ENCODE data around the gene STX12. TPM values are rescaled to one million over a fixed set of nuclear protein-coding genes. Genes with fewer than 3 reads are reported as not detected.
"Not testable (repeated sequence)": the region's sequence is repeated elsewhere in the genome, so short reads cannot be mapped to it uniquely, and the experiment has no call there.

The STX12 gene
- total and polyA plus RNA-seq, 9 donors: 23.9 to 74.8 (median 41.2) TPM

- no peak overlapping the region for H3K27ac ChIP-seq
- H3K36me3 ChIP-seq: no peaks in the 10 kb centered on the region
- TF ChIP-seq CTCF (IDR thresholded peaks at IDR 0.05) (no peak), EP300 (IDR thresholded peaks at IDR 0.05) (no peak), POLR2A (IDR thresholded peaks at IDR 0.05) (no peak)
- no peak for DNase-seq
- intact Hi-C loops (cut with DNase I): no loop called here
- H3K4me3 ChIP-seq: no peak overlapping the region
- no peaks in the 10 kb centered on the region for H3K27me3 ChIP-seq
- WGBS, 3 donors: 91 to 92% (median 92%) methylated on average over 7 of the region's 7 CpGs
- no peaks in the 10 kb centered on the region for H3K9me3 ChIP-seq
- H3K4me1 ChIP-seq (ENCODE audit: insufficient read depth): no peaks in the 10 kb centered on the region
Measured at GRCh38 chr1:27806758-27807157, 33.7 kb downstream of the STX12 start.

DNA sequence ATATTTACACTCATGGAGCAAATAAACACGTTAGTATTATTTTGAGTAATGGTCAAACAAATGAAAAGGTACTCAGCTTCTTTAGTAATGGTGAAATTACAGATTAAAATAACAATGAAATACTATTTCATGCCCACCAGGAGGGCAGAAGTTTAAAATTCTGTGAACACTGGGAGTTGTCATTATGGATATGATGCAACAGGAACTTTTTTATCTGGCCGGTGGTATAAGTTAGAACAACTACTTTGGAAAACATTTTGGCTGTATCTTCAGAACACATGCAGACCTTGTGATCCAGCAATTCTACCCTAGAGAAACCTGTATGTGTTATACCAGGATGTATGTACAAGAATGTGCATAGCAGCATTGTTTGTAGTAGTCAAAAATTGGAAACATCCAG is 34.4 kb downstream of the STX12 start:
- DNase-seq: no peak
- H3K9me3 ChIP-seq: no peaks in the 10 kb centered on the region
- no peaks in the 10 kb centered on the region for H3K4me1 ChIP-seq (ENCODE audit: insufficient read depth)
- no peak for TF ChIP-seq EP300 (IDR thresholded peaks at IDR 0.05)
- no peaks in the 10 kb centered on the region for H3K27me3 ChIP-seq
- H3K4me3 ChIP-seq: no peak overlapping the region
- H3K27ac ChIP-seq: no peak overlapping the region
- intact Hi-C loops (cut with DNase I): no loop called here
- WGBS, 3 donors: 68 to 72% (median 69%) methylated on average over 2 of the region's 2 CpGs
- no peaks in the 10 kb centered on the region for H3K36me3 ChIP-seq

DNA sequence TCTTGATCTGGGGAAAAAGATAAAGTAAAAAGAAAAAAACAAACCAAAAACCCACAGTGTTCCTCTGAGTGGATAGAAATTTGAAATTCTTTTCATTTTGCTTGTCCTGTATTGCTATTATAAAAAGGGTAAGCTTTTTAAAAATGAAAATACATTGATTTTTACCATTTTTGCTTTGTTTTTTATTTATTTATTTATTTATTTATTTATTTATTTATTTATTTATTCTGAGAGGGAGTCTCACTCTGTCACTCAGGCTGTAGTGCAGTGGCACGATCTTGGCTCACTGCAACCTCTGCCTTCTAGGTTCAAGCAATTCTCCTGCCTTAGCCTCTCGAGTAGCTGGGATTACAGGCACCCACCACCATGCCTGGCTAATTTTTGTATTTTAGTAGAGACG is 35.1 kb downstream of the STX12 start:
- DNase-seq; H3K4me3 ChIP-seq; H3K27ac ChIP-seq; H3K9me3 ChIP-seq; intact Hi-C loops (cut with DNase I); H3K36me3 ChIP-seq; H3K4me1 ChIP-seq (ENCODE audit: insufficient read depth); H3K27me3 ChIP-seq: not testable (repeated sequence)
- 94 to 96% (median 95%) methylated on average over 3 of the region's 3 CpGs for WGBS, 3 donors

DNA sequence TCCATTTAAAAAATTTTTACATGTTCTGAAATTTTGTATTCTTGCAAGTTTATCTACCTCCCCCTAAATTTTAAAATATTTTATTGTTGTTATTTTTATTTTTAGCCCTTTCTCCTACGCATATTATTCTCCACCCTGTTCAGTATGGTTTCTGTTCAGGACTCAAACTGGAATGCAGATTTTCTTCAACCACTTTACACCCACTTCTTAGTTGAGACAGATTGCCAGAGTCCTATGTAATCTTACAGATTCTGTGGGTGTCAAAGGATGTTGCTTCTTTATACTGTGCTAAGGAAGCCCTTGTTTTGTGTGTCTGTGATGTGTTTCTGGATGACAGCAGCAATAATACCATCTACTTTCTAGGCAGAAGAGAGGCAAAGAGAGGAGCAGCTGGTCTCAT is 36.9 kb downstream of the STX12 start:
- Histone ChIP-seq H3K27me3 (no peaks in the 10 kb centered on the region), H3K4me3 (no peak overlapping the region), H3K4me1 (ENCODE audit: insufficient read depth) (no peaks in the 10 kb centered on the region), H3K36me3 (no peaks in the 10 kb centered on the region), H3K9me3 (no peaks in the 10 kb centered on the region), H3K27ac (no peak overlapping the region)
- TF ChIP-seq CTCF (IDR thresholded peaks at IDR 0.05) (no peak), POLR2A (IDR thresholded peaks at IDR 0.05) (no peak), EP300 (IDR thresholded peaks at IDR 0.05) (no peak)
- DNase-seq: no peak
- 39 to 66% (median 44%) methylated on average over 1 of the region's 1 CpG for WGBS, 3 donors
- intact Hi-C loops (cut with DNase I): no loop called here

DNA sequence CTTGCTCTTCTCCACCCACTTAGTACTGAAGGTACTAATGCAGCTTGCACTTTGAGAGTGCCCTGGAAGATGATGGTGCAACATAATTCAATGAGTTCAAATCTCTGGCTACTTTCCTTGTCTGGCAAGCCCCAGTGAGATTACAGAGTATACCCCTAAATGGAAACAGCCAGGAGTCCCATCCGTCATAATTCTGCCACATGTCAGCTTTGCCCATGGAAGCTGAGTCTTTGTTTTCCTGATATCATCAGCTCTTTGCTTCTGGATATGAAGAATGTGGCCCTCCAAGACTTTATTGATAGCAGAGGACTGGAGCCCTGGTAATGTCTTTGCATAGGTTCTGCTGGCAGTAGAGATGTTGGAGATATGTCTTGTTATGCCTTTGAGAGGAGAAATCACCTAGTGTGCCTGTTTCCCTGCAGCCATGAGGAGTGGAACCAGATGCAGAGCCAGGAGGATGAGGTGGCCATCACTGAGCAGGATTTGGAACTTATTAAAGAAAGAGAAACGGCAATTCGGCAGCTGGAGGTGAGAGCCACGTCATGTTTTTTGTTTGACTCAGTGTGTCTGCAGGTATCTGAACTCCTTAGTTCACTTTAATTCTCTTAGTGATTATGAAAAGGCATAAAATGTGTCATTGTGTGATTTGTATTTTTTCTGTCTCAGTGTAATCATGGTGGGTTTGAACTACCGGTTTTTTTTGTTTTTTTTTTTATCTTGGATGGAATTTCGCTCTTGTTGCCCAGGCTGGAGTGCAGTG is 38.9 kb downstream of the STX12 start:
- no peak for TF ChIP-seq EP300 (IDR thresholded peaks at IDR 0.05)
- no peak for TF ChIP-seq POLR2A (IDR thresholded peaks at IDR 0.05)
- TF ChIP-seq CTCF (IDR thresholded peaks at IDR 0.05): no peak
- intact Hi-C loops (cut with DNase I): no loop called here
- no peak for DNase-seq
- H3K4me1 ChIP-seq (ENCODE audit: insufficient read depth): no peaks in the 10 kb centered on the region
- H3K27me3 ChIP-seq: no peaks in the 10 kb centered on the region
- 89 to 92% (median 90%) methylated on average over 6 of the region's 6 CpGs for WGBS, 3 donors
- no peaks in the 10 kb centered on the region for H3K9me3 ChIP-seq
- H3K27ac ChIP-seq: no peak overlapping the region
- H3K4me3 ChIP-seq: no peak overlapping the region
- H3K36me3 ChIP-seq: no peaks in the 10 kb centered on the region

Measured in ovary (tissue), 9 donors.